A172 (cell line): ENCODE measurements around the gene RBM8A. TPM values are rescaled to one million over a fixed set of nuclear protein-coding genes. Genes with fewer than 3 reads are reported as not detected.

ENCODE experiments used
- DNase-seq: peaks from one replicate; pipeline ENCODE4 v3.0.0-alpha.2; 2015; ENCODE audit warnings: low spot score
- total RNA-seq: library from RNA; depleted of rRNA; stranded (reverse); fragments of >200 nt; shearing (Covaris generic); gene quantifications from 2 replicates; pipeline ENCODE4 v1.2.3, GENCODE V29; 2014; rRNA removed

Gene RBM8A
- total RNA-seq, 1 experiment from 2014 or later = 461 TPM

- DNase-seq = no peak
Observed at GRCh38 chr1:145884675-145885074, 42.6 kb downstream of the RBM8A start.

DNA sequence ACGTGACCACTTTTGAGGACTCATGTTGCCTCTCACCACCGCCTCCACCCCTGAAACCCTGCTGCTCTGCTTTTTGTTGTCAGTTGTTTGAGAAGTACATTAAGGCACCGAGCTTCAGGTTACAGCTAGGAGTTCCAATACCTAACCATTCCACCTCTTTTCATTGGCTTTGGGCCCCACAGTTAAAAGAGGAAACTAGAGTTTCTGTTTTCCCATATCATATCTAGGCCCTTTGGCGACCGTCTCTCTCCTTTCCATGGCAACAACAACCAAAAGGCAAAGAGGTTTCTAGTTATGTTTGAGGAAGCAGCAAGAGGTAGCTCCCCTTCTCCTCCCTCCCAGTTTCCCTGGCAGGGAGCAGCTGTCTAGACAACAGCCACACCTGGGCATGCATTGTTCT lies 47.5 kb downstream of the RBM8A start:
- DNase-seq = no peak

GRCh38 chr1:145878724-145879123 lies 48.6 kb downstream of the RBM8A start:
- no peak for DNase-seq

DNA sequence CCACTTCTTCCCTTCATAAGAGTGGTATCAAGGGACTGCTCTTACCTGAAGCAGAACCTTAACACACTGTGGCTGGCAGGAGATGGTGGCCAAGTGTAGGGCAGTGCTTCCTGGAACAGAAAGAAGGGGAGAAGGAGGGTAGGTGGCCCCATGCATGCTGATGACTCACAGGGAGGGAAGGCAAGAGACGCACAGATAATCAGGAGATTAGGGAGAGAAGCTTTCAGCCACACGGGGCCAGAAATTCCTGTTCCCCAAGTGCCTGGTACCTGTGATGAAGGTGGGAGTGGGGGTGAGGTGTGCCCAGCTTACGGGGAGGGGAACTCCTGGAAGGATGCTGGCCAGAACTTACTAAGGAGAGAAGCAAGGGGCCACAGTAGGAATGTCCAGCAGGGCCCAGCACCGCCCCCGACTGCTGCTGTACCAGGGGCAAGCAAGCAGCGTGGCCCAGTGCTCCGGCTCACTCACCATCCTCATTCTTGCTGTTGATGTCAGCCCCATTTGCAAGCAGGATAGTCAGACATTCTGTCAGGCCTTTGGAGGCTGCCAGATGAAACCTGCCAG lies 49.3 kb downstream of the RBM8A start:
- no peak for DNase-seq

DNA sequence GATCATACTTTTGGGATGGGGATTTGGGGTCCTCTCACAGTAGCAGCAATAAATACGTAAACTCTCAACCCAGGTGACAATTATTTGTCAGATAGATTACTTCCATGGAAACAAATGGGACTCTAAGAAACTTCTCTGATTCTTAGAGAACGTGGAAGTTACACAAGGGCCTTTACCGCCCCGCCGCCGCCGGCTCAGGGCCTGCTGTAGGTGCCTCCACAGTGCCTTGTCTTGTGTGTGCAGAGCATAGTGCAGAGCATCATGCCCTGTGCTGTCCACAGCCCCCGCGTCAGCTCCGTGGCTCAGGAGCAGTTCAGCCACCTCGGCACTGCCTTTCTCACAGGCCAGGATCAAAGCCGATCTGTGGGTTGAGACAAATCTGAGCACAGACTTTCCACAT lies 52.6 kb downstream of the RBM8A start:
- no peak for DNase-seq

- no peak for DNase-seq
Observed at GRCh38 chr1:145871994-145872924, 55.0 kb downstream of the RBM8A start.

Other genes starting within 250 kb of the RBM8A start
- 2.0 and 2.2 TPM in 2 replicates for gene PDZK1, start 220.1 kb downstream of the RBM8A start, total RNA-seq
- not detected in 2 replicates for gene CD160, start 208.0 kb downstream of the RBM8A start, total RNA-seq
- 19.9 and 23.1 TPM in 2 replicates for gene RNF115, start 103.4 kb downstream of the RBM8A start, total RNA-seq
- gene POLR3C, start 103.3 kb downstream of the RBM8A start, total RNA-seq = 50.4 and 63.0 TPM in 2 replicates
- 2.7 and 8.2 TPM in 2 replicates for gene NUDT17, start 81.9 kb downstream of the RBM8A start, total RNA-seq
- gene PIAS3, start 68.4 kb downstream of the RBM8A start, total RNA-seq = 13.3 and 18.3 TPM in 2 replicates
- gene ANKRD35, start 41.6 kb downstream of the RBM8A start, total RNA-seq = not detected in 2 replicates
- gene ITGA10, start 17.4 kb downstream of the RBM8A start, total RNA-seq = 0.36 and 0.67 TPM in 2 replicates
- 40.8 and 41.8 TPM in 2 replicates for gene PEX11B, start 8.8 kb downstream of the RBM8A start, total RNA-seq
- 33.9 and 34.6 TPM in 2 replicates for gene LIX1L, start 30.5 kb upstream of the RBM8A start, total RNA-seq
- 2.4 and 2.5 TPM in 2 replicates for gene ANKRD34A, start 37.1 kb upstream of the RBM8A start, total RNA-seq
- gene POLR3GL, start 37.2 kb upstream of the RBM8A start, total RNA-seq = 21.0 and 24.0 TPM in 2 replicates
- 14.1 and 14.4 TPM in 2 replicates for gene TXNIP, start 69.1 kb upstream of the RBM8A start, total RNA-seq
- gene HJV, start 94.3 kb upstream of the RBM8A start, total RNA-seq = not detected in 2 replicates
- gene NBPF10, start 217.3 kb upstream of the RBM8A start, total RNA-seq = 0.62 and 2.0 TPM in 2 replicates